PFSK-1 (cell line): ENCODE results near the gene GALNS.

ENCODE experiments used
- REST ChIP-seq, 2 experiments: IDR thresholded peaks; 2 replicates each; pipeline versions ENCODE4 v1.6.1 to v1.8.0; 2011 to 2012; ENCODE audit warnings: low read depth in 2 of 2, low read length in 2 of 2, control low read depth in 1 of 2, inconsistent platforms in 1 of 2, mild to moderate bottlenecking in 1 of 2, moderate library complexity in 1 of 2; ENCODE audit not compliant: insufficient read depth in 1 of 2
- TAF1 ChIP-seq: IDR thresholded peaks from 2 replicates; pipeline ENCODE4 v1.6.1; 2012; ENCODE audit warnings: low read length, control low read depth, borderline replicate concordance; ENCODE audit not compliant: insufficient read depth

DNA sequence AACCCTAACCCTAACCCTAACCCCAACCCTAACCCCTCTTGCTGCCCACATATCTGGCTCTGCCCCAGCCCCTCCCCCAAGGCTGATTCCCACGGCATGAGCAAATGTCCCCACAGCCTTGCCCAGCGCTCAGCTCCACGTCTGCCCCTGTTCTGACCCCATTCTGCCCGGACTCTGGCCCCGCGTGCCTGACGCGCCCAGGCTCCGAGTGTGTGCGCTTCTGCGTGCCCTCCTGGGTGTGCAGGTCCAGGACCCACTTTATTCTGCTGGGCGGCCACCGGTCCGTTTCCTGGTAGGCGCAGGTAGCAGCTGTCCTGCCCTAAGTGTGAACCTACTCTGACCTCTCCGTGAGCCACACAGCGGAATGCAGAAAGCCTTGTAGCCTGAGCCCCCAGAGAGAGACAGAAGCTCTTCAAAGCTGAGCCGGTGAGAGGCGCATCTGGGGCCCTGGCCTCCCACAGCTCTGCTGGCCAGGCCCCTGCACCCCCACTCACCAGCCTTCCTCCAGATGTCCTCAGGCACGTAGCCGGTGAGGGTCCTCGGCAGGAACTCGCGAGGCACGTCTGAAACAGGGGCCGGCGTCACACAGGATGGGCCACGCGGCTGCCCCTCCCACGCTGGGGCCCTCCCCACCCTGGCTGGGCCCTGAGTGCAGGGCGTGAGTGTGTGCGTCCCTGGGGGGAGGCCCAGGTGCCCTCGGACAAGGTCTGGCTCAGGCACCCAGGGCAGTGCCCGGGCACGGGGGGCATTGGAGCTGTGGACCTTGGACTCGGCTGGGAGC, 23.7 kb upstream of the GALNS start:
- TF ChIP-seq REST (IDR thresholded peaks at IDR 0.05; ENCODE audit: insufficient read depth in 1 of 2, low read depth in 2 of 2, low read length in 2 of 2) = no peak
- TF ChIP-seq TAF1 = no peak
